Stimulated activated naive CD8-positive, alpha-beta T cell treated with anti-CD3 and anti-CD28 coated beads, Interleukin-15, Interleukin-2, amounts not matched to agents 100 ng/mL and 50 ng/mL, for 24 hours (primary cell): ENCODE data around the gene IL7R.
A peak's percentile ranks its signal among the peaks of the same experiment; 100 is the strongest.
"Not testable (repeated sequence)": the region's sequence is repeated elsewhere in the genome, so short reads cannot be mapped to it uniquely, and the experiment has no call there.

Experiments used
- H3K27ac Mint-ChIP-seq: one replicate; pipeline ENCODE4 v1.8.0; 2021; ENCODE audit warnings: mild to moderate bottlenecking, mixed read lengths
- H3K27me3 Mint-ChIP-seq: one replicate; pipeline ENCODE4 v1.8.0; 2021; ENCODE audit warnings: mixed read lengths
- H3K36me3 Mint-ChIP-seq: one replicate; pipeline ENCODE4 v1.8.0; 2021; ENCODE audit warnings: low read depth, mixed read lengths
- H3K4me1 Mint-ChIP-seq: one replicate; pipeline ENCODE4 v1.8.0; 2021; ENCODE audit warnings: low read depth, mixed read lengths
- H3K4me3 Mint-ChIP-seq: one replicate; pipeline ENCODE4 v1.8.0; 2021; ENCODE audit warnings: mild to moderate bottlenecking, mixed read lengths
- H3K9me3 Mint-ChIP-seq: one replicate; pipeline ENCODE4 v1.8.0; 2021; ENCODE audit warnings: mixed read lengths

The IL7R gene

DNA sequence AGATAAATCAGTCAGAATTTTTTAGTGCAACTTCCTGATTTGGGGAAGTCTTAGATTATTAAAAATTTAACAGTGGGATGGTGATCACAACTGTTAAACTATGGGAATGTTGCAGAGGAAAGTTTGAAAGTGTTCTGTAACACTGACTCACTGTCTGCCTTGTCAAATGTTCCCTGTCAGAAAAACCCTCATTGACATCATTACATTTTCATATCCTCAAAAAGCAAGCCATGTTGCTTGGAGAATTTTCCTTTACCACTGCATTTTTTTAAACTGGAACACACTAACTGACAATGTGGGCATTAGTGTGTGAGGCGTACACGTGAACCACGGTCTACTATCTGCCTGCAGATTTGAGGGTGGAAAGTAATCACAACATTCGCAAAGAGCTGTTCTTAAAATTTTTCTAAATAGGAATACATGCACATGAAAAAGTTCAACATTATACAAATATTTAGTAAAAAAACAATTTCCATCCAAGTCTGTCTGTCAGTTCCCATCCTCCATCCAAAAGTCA lies 28.6 kb upstream of the IL7R start:
- peak overlapping the region; percentile 68 for H3K4me3 Mint-ChIP-seq
- H3K4me1 Mint-ChIP-seq, result peaks cover 97% of the 10 kb centered on the region
- peak overlapping the region; percentile 98 for H3K27ac Mint-ChIP-seq
- H3K36me3 Mint-ChIP-seq, result peaks cover 3% of the 10 kb centered on the region
- H3K9me3 Mint-ChIP-seq, result no peaks in the 10 kb centered on the region
- no peaks in the 10 kb centered on the region for H3K27me3 Mint-ChIP-seq

DNA sequence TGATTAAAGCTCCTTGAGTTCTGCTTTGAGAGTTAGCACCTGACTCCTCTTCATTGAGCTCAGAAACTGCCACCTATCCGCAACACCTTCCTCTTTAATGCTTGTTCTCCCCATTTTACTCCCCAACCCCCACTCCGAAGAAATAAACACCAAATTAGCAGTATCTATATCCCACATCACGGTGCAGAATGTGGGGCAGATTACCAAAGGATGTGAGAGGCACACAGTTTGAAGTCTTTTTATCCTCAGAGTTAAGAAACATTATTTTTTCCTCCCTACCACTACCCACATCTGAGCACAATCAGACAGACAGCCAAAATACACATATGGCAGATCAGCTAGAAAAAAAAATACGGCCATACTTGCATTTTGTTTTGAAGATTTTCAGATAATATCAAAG lies 26.1 kb upstream of the IL7R start:
- peaks cover 3% of the 10 kb centered on the region for H3K36me3 Mint-ChIP-seq
- peak overlapping the region; percentile 51 for H3K4me3 Mint-ChIP-seq
- H3K27ac Mint-ChIP-seq, result peak overlapping the region; percentile 99
- H3K27me3 Mint-ChIP-seq, result no peaks in the 10 kb centered on the region
- no peaks in the 10 kb centered on the region for H3K9me3 Mint-ChIP-seq
- H3K4me1 Mint-ChIP-seq, result peaks cover 97% of the 10 kb centered on the region

DNA sequence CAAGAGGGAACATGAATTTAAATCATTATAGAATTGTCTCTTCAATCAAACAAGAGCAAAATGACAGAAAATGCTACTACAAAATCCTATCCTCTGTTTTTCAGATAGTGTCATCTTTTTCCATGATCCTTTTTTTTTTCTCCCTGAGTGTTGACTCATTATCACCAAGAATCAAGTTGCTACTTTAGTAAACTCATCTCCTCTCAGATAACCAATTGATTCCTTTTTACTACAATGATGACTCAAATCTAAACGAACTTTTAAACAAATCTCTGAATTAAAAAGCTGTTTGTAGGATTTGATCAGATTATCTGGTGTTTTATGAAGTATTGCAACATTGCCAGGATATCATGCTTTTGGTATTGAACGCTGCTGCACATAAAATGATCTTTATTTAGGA lies 23.9 kb upstream of the IL7R start:
- Mint-ChIP-seq H3K4me3 (peak overlapping the region; percentile 62), H3K27ac (peak overlapping the region; percentile 99), H3K36me3 (peaks cover 3% of the 10 kb centered on the region), H3K9me3 (no peaks in the 10 kb centered on the region), H3K4me1 (peaks cover 97% of the 10 kb centered on the region), H3K27me3 (no peaks in the 10 kb centered on the region)

DNA sequence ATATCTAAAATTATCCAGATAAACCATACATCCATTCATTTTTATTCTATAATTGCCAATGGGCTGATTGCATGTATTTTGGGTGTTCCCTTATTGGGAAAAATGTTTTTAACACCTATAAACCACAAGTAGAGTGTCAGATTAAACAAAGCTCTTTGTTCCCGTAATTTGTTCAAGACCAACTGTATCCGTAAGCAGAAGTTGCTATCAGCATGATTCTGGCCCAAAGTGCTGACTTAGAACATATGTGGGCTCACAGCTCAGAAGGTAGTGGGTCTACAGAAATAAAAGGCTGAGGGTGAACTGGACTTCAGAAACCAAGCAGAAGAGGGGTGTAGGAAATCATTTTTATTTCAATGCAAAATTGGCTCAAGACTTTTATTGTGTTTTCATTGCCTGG lies 23.5 kb upstream of the IL7R start:
- peak overlapping the region; percentile 99 for H3K27ac Mint-ChIP-seq
- no peaks in the 10 kb centered on the region for H3K27me3 Mint-ChIP-seq
- peaks cover under 1% of the 10 kb centered on the region for H3K36me3 Mint-ChIP-seq
- H3K4me3 Mint-ChIP-seq, result peak overlapping the region; percentile 62
- H3K9me3 Mint-ChIP-seq, result peaks cover under 1% of the 10 kb centered on the region
- H3K4me1 Mint-ChIP-seq, result peaks cover 97% of the 10 kb centered on the region

DNA sequence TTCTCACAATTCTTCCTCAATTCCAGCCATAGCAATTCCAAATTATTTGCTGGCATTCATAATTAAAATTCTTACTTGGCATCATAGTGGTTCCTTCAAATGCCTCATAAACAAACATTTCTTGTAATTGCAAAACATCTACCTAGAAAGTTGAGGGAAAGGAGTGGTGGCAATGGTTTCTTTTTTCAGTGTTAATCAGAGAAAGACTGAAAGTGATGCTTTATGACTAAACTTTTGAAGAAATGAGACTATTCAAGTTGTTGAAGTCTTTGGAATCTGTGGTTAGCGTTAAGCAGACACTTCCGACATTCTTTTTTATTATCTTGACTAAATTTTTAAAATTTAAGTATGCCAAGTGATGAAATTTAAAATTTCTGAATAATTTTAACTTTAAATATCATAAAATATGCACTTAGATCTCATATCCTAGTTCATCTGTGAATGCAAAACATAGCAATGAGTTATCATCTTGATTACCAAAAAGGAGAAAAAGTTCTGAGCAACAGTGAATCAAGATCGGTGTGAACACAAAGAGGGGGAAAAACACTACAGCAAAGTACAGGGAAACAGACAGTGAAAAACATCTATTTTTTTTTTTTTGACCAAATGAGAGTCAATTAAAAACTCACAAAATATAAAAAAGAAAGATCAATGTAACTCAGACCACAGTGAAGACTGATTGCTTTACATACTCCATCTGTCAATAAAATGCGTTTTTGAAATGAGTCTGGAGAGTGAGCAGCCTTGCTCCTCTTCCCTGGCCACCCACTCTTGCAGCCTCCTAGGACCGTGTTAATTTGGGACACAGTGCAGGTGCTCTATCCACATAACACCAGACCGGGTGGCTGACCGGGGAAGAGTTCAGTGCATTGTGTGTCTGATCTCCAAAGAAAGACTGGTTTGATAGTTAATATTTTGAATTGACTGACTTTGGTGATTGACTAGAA lies 20.6 kb upstream of the IL7R start:
- peak overlapping the region; percentile 99 for H3K27ac Mint-ChIP-seq

DNA sequence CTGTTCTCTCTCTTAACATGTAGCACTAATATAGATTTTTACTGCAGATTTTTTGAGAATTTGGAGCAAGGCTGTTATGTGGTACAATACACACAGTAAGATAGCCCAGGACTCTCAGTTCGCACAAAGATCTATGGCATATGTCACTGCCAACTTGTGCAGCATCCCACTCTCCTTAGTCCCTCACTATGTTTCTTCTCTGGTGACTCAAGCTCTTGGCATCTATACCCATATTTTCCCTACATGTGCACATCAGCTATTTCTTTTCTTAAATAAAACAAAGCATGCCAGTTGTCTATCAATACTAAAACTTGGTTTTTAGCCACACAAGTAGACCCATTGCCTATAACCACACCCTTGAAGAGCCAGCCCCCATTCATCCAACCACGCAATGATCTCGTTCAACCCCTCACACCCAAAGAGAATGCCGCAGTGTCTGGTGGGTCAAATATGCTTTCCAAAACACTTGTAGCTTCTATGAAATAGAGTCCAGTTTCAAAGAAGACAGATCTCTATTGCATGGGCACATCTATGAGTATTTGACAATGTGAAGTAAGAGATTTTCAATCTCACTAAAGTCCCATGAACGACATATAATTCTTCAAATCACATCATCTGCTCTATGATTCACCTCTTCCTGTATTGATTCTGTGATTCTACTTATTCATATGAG lies 18.2 kb upstream of the IL7R start:
- peaks cover 78% of the 10 kb centered on the region for H3K4me1 Mint-ChIP-seq
- H3K27me3 Mint-ChIP-seq, result no peaks in the 10 kb centered on the region
- peak overlapping the region; percentile 63 for H3K4me3 Mint-ChIP-seq
- H3K27ac Mint-ChIP-seq, result peak overlapping the region; percentile 99
- H3K9me3 Mint-ChIP-seq, result peaks cover 9% of the 10 kb centered on the region
- H3K36me3 Mint-ChIP-seq, result peaks cover 26% of the 10 kb centered on the region

More for the DNA sequence above, 20.6 kb upstream of the IL7R start:
- Mint-ChIP-seq H3K27me3 (no peaks in the 10 kb centered on the region), H3K4me3 (peak overlapping the region; percentile 71), H3K36me3 (peaks cover 15% of the 10 kb centered on the region), H3K4me1 (peaks cover 99% of the 10 kb centered on the region), H3K9me3 (peaks cover 4% of the 10 kb centered on the region)

DNA sequence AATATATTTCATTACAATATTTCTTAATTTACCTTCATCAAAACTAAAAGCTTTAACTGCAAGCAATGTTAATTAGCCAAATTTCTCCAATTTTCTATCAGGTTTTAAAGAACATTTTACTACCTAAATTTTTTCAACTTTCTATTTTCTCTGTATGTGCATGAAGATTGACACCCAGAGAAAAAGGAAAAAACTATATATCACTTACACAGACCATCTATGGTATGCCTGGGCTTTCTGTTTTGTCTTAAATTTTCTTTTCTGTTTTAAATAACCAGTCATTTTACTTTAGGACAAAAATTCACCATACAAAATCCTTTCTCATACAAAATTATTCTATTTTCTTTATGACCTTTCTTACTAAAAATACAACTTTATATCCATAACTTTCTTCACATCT lies 13.8 kb upstream of the IL7R start:
- Mint-ChIP-seq H3K27ac (no peak overlapping the region), H3K4me3 (no peak overlapping the region), H3K4me1 (peaks cover 46% of the 10 kb centered on the region), H3K9me3 (peaks cover 33% of the 10 kb centered on the region), H3K27me3 (no peaks in the 10 kb centered on the region), H3K36me3 (peaks cover 67% of the 10 kb centered on the region)

DNA sequence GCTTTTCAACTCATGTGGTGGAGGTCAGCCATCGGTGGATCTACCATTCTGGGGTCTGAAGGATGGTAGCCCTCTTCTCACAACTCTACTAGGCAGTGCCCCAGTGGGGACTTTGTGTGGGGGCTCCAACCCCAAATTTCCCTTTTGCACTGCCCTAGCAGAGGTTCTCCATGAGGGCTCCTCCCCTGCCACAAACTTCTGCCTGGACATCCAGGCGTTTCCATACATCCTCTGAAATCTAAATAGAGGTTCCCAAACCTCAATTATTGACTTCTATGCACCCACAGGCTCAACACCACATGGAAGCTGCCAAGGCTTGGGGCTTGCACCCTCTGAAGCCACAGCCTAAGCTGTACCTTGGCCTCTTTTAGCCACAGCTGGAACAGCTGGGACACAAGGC lies 11.2 kb upstream of the IL7R start:
- H3K9me3 Mint-ChIP-seq, result peaks cover 33% of the 10 kb centered on the region
- H3K27me3 Mint-ChIP-seq, H3K4me3 Mint-ChIP-seq, H3K27ac Mint-ChIP-seq: not testable (repeated sequence)
- H3K4me1 Mint-ChIP-seq, result peaks cover 34% of the 10 kb centered on the region
- H3K36me3 Mint-ChIP-seq, result peaks cover 56% of the 10 kb centered on the region

DNA sequence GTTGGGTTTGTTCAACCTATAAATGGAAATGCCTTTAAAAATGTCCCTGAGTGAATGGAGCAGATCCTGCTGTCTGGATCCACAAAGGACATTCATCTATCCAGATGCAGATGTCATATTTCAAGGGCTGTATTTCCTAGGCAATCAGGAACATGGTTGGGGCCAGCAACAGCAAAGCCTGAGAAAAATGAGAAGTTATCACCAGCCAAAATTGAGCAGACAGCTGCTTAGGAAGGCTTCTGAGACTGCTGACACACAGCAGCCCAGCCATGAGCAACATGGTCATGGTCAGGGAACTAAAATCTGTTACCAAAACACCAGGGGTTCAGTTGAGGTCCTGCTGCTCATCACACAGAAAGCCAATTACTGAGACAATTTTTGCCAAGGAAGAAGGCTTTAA lies 9.2 kb upstream of the IL7R start:
- Mint-ChIP-seq H3K27me3 (no peaks in the 10 kb centered on the region), H3K27ac (no peak overlapping the region), H3K4me3 (no peak overlapping the region), H3K4me1 (peaks cover 44% of the 10 kb centered on the region), H3K9me3 (peaks cover 33% of the 10 kb centered on the region), H3K36me3 (peaks cover 52% of the 10 kb centered on the region)

DNA sequence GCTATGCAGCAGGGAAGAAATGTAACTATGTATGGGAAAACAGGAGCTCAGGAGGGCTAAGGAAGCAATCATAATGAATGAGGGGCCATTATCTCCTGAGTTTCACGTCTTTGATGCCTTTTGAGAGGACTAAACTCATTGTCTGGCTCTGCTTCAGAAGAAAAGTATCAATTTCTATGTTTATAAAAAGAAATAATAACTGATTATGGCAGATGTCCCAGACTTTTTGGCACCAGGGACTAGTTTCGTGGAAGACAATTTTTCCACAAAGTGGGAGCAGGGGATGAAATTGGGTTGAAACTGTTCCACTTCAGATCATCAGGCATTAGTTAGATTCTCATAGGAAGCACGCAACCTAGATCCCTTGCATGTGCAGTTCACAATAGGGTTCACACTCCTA lies 8.7 kb upstream of the IL7R start:
- no peaks in the 10 kb centered on the region for H3K27me3 Mint-ChIP-seq
- peaks cover 48% of the 10 kb centered on the region for H3K36me3 Mint-ChIP-seq
- no peak overlapping the region for H3K27ac Mint-ChIP-seq
- peaks cover 32% of the 10 kb centered on the region for H3K9me3 Mint-ChIP-seq
- H3K4me1 Mint-ChIP-seq, result peaks cover 49% of the 10 kb centered on the region
- H3K4me3 Mint-ChIP-seq, result no peak overlapping the region

DNA sequence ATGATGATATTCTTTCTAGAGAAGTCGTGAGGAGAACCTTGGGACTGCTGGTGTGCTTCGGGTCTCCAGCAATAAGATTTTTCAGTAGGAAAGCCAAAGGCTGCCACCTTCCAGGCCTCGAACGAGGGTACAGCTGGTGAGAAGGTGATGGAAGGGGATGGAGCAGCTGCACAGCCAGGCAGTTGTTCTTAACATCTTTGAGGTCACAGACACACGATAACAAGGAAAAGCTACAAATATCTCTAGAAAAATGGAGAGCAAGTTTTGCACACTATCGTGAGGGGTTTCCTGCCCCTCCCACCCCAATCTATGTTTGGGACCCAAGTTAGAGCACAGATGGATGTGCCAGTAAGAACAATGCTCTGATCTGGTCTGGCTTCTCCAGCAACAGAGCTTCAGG lies 6.8 kb upstream of the IL7R start:
- H3K4me3 Mint-ChIP-seq, result no peak overlapping the region
- H3K9me3 Mint-ChIP-seq, result peaks cover 24% of the 10 kb centered on the region
- H3K4me1 Mint-ChIP-seq, result peaks cover 61% of the 10 kb centered on the region
- peak overlapping the region; percentile 53 for H3K27ac Mint-ChIP-seq
- peaks cover 50% of the 10 kb centered on the region for H3K36me3 Mint-ChIP-seq
- no peaks in the 10 kb centered on the region for H3K27me3 Mint-ChIP-seq

DNA sequence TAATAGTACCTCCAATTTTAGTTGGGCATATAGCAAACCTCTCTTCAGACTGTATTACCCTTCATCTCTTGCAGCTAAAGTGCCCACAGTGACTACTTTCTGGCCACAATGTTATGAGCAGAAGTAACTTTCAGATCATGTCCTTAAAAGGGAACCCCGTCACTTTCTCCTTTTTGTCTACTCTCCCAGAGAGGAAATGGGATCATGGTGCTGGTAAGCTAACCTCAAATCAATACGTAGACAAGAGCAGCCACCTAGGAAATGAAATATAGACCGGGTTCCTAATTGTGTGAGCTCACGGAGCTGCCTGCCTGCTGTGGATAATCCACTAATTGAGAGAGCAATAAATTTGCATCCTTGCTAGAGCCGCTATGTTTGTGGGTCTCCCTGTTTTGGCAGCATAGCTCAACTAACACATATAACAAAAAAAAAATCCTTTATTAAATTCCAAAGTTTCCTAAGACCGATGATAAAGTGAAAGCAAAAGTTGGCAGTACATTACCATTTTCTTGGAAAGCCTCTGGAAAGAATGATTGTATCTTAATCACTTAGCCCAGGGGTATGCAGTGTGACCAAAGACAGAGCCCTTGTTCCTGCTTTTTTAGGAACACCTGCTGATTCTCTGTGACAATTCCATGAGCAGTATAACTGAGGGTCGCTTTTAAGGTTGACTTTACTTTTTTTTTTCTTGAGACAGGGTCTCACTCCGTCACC lies 5.6 kb upstream of the IL7R start:
- Mint-ChIP-seq H3K27me3 (no peaks in the 10 kb centered on the region), H3K9me3 (peaks cover 20% of the 10 kb centered on the region), H3K4me1 (peaks cover 74% of the 10 kb centered on the region), H3K36me3 (peaks cover 44% of the 10 kb centered on the region), H3K27ac (peak overlapping the region; percentile 97), H3K4me3 (peak overlapping the region; percentile 95)

DNA sequence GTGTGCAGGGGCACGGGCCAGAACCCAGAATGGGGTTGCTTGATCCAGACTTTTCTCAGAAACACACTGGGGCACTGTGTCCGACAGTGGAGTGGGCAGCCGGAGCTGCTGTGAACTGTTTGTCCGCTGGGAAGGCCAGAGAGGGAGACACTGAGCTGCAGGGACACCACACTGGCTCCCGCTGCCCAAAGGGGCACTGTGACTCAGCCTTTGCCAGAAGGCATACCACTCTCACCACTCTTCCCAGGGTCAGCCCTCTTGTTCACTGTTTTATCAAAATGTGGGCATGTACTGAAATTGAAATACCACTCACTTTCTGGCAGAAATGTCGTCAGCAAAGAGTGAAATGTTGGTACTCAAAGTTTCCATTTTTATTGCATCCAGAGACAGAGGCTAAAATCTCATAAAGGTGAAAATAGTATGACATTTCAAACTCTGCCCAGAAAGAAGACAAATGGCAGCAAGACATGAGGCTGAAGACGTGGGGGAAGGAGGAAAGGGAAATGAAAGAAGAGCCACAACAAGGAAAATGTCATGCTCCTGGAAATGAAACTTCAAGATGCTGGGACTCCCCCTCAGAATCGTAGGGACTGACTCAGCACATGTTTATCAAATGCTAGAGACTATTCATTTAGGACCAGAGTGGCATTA lies 4.5 kb upstream of the IL7R start:
- H3K4me3 Mint-ChIP-seq, result peak overlapping the region; percentile 95
- H3K27me3 Mint-ChIP-seq, result no peaks in the 10 kb centered on the region
- peaks cover 10% of the 10 kb centered on the region for H3K9me3 Mint-ChIP-seq
- peaks cover 40% of the 10 kb centered on the region for H3K36me3 Mint-ChIP-seq
- peaks cover 81% of the 10 kb centered on the region for H3K4me1 Mint-ChIP-seq
- peak overlapping the region; percentile 97 for H3K27ac Mint-ChIP-seq

DNA sequence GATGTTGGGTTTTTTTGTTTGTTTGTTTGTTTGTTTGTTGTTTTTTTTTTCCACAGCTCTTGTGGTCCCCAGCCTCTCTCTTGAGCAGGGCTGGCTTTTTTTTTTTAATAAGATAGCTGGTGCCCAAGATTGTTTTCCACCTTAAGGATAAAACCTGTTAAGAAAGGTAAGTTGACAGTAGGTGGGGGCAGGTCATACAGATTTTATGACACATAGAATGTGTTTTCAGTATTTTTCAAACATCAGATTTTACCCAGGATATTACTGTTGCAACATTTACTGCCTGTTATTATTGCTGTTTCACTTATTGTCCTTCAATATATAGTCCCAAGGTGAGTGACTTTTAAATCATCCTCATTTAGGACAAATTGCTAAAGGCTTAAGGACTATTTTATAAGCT lies 3.9 kb upstream of the IL7R start:
- Mint-ChIP-seq H3K36me3 (peaks cover 40% of the 10 kb centered on the region), H3K4me1 (peaks cover 86% of the 10 kb centered on the region), H3K4me3 (peak overlapping the region; percentile 95), H3K27me3 (no peaks in the 10 kb centered on the region), H3K27ac (peak overlapping the region; percentile 97), H3K9me3 (peaks cover 5% of the 10 kb centered on the region)
